ES-I3 (cell line): ENCODE measurements around the gene LRRC8A.
A peak's percentile ranks its signal among the peaks of the same experiment; 100 is the strongest.
"Not testable (repeated sequence)": the region's sequence is repeated elsewhere in the genome, so short reads cannot be mapped to it uniquely, and the experiment has no call there.

Source experiments
- H3K36me3 ChIP-seq: 2 replicates; pipeline ENCODE4 v1.6.1; 2013; ENCODE audit warnings: mild to moderate bottlenecking, low read length, control low read depth, moderate library complexity; ENCODE audit not compliant: insufficient read depth
- H3K4me1 ChIP-seq: 2 replicates; pipeline ENCODE4 v1.6.1; 2013; ENCODE audit warnings: mild to moderate bottlenecking, control low read depth, low read length; ENCODE audit not compliant: insufficient read depth
- H3K9ac ChIP-seq: 2 replicates; pipeline ENCODE4 v1.6.1; 2013; ENCODE audit warnings: low read depth, mild to moderate bottlenecking, low read length, moderate library complexity
- H3K9me3 ChIP-seq: 2 replicates; pipeline ENCODE4 v1.6.1; 2013; ENCODE audit warnings: mild to moderate bottlenecking, low read length, moderate library complexity; ENCODE audit not compliant: control insufficient read depth, insufficient read depth

The LRRC8A gene

DNA sequence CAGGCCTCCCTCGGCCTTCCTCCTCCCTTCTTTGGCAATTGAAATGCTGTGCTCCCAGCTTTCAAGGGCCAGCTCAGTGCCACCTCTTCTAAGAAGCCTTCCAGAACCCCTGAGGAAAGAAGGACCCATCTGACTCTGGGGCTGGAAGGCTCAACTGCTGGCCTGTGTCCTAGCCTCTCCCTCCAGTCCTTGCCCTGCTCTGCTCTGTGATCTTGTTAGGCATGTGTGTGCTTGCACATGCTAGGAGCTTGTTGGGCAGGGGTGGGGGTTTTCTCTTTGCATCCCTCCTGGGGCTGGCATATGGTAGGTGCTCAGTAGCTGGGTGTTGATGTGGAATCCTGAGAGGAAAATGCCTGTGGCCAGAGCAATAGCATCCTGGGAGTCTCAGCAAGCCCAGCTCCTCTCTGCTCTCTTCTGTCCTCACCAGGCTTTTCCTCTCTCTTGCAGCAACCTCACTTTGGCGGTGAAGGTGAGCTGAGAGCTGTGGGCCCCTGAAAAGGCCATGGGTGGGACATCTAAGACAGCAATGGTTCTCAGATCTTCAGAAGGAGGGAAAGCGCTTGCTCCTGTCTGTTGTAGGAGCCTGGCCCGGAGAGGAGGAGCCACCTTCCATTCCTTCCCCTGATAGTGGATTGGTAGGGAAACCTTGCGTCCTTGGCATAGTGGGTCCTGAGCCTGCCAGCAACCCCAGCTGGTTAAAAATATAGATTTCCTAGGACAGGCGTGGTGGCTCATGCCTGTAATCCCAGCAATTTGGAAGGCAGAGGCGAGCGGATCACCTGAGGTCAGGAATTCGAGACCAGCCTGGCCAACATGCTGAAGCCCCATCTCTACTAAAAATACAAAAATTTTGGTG is 55.6 kb downstream of the LRRC8A start:
- Histone ChIP-seq H3K36me3 (no peaks in the 10 kb centered on the region; the same call in 1 of the 2 replicates), H3K4me1 (no peaks in the 10 kb centered on the region; the same call in 1 of the 2 replicates), H3K9ac (no peak overlapping the region), H3K9me3 (no peaks in the 10 kb centered on the region)

DNA sequence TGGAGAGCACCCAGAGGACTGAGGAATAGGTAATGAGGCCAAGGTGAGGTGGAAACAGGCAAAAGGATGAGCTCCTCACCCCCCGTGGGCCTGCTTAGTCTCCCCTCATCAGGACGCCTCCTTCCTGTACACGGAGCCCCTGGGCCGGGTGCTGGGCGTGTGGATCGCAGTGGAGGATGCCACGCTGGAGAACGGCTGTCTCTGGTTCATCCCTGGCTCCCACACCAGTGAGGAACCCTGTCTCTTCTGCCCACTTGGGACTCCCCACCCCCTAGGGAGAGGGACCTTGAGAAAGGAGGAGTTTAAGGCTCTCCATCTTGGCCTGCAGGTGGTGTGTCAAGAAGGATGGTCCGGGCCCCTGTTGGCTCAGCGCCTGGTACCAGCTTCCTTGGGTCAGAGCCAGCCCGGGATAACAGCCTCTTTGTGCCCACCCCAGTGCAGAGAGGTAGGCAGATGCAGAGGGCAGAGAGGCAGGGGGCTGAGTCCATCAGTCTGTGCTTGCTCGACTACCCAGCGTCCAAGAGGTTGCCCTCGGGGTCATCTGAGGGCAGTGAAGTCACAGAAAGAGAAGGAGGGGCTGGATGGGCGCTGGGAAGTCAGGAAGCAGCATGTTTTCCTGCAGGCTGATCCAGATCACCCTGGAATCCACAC is 58.5 kb downstream of the LRRC8A start:
- Histone ChIP-seq H3K9ac (no peak overlapping the region), H3K9me3 (no peaks in the 10 kb centered on the region), H3K36me3 (no peaks in the 10 kb centered on the region; the same call in 1 of the 2 replicates), H3K4me1 (no peaks in the 10 kb centered on the region; the same call in 1 of the 2 replicates)

DNA sequence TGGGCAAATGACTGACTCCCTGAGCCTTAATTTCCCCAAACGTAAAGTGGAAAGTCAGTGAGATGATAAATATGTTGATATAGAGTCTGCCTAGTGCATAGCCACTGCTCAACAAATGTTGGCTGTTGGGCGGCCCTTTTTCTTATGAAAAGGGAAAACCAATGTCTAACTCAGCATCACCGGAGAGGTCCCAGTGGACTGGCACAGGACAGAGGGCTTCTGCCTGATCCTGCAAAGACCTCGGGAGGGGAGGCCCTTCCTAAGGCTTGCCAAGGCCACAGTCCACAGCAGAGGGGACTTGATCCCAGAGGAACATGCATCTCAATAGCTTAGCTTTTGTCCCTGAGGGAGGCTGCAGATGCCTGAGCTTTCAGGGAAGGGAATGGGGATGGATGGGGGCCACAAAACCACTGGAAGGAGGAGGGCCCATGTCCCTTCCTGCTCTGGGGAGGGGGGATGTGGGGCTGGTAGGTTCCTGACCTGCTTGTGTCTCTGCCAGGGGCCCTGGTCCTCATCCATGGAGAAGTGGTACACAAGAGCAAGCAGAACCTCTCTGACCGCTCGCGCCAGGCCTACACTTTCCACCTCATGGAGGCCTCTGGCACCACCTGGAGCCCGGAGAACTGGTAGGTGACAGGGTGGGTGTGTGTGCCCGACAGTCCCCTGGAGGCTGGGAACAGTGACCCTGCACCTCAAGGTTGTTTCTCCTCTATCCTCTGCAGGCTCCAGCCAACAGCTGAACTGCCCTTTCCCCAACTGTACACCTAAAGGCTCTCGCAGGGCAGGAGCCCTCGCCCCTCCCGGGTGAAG is 59.2 kb downstream of the LRRC8A start:
- H3K9ac ChIP-seq: no peak overlapping the region
- no peaks in the 10 kb centered on the region; the same call in 1 of the 2 replicates for H3K36me3 ChIP-seq
- H3K9me3 ChIP-seq: no peaks in the 10 kb centered on the region
- no peaks in the 10 kb centered on the region; the same call in 1 of the 2 replicates for H3K4me1 ChIP-seq

- no peaks in the 10 kb centered on the region; the same call in 1 of the 2 replicates for H3K36me3 ChIP-seq
- no peaks in the 10 kb centered on the region; the same call in 1 of the 2 replicates for H3K4me1 ChIP-seq
- no peaks in the 10 kb centered on the region for H3K9me3 ChIP-seq
- H3K9ac ChIP-seq: no peak overlapping the region
These were observed 62.1 kb downstream of the LRRC8A start for GRCh38 chr9:128943832-128944620.

DNA sequence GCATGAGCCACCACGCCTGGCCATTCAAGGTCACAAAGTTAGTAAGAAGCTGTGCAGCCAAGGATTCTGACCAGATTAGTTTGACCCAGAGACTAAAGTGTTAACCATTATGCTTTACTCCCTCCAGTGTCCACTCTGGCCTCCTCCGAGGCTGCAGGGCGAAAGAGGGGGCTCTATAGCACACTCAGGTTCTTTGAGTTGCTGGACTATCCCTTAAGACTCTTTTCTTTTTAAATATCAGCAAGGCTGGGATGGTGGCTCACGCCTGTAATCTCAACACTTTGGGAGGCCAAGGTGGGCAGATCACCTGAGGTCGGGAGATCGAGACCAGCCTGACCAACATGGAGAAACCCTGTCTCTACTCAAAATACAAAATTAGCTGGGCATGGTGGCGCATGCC is 63.0 kb downstream of the LRRC8A start:
- H3K36me3 ChIP-seq, H3K9ac ChIP-seq, H3K9me3 ChIP-seq, H3K4me1 ChIP-seq: not testable (repeated sequence)

DNA sequence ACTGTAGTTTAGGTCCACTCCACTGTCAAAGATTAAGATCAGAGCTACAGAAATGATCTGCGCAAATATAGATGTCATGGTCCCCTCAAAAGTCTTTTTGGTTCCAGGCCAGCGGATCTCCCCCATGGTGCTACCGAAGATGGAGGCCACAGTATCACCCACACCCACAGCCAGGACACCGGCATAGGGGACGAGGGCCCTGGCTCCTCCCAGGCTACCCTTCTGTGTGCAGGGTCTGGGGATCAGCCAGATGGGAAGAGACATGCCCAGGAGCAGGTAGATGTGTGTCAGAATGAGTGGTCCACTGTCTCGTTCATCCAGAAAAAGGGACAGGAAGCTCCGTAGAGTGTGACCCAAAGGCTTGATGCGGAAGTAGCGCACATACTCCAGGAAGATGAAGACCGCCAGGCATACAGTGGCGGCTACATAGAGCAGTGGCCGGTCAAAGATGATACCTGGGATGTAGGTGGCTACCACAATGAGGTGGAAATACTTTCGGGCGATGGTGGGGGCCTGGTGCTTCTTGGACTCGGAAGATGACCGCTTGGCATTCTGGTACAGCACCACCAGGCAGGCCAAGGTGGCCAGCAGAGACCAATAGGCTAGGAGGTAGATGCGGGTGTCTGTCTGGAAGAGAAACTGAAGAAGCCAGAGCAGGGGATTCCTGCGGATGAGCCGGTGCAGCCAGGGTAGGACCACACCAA is 64.0 kb downstream of the LRRC8A start:
- H3K9me3 ChIP-seq: no peaks in the 10 kb centered on the region
- H3K36me3 ChIP-seq: no peaks in the 10 kb centered on the region; the same call in 1 of the 2 replicates
- no peak overlapping the region for H3K9ac ChIP-seq
- H3K4me1 ChIP-seq: no peaks in the 10 kb centered on the region; the same call in 1 of the 2 replicates

DNA sequence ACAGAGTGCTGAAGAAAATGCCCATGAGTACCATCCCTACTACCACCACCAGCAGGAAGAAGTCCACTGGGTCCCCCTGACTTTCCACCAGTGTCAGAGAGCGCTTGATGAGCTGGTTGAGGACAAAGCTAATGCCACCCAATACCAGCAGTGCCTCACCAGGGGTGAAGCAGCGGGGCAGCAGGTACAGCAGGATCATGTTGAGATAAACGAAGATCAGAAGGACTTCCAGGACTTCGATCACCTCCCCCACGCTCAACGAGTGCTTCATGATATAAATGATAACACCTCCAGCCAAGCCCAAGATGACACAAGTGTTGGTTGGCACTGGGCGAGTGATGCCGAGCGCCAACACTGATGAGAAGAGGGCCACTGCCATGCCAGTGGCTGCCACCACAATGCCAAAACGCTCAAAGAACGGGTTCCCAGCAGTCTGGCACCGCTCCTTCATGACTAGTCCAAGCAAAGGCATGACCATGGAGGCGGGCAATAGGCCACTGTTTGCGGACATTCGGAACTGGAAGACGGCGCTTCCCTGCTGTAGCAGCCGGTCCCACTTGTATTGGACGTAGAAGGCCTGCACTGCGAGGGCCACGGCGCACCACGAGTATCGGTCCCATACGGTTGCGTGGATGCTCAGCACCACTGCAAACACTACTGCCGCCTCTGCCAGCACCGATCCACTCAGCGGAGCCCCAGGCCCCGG is 64.8 kb downstream of the LRRC8A start:
- Histone ChIP-seq H3K9me3 (no peaks in the 10 kb centered on the region), H3K36me3 (no peaks in the 10 kb centered on the region), H3K9ac (peak overlapping the region; percentile 97), H3K4me1 (no peaks in the 10 kb centered on the region; the same call in 1 of the 2 replicates)

DNA sequence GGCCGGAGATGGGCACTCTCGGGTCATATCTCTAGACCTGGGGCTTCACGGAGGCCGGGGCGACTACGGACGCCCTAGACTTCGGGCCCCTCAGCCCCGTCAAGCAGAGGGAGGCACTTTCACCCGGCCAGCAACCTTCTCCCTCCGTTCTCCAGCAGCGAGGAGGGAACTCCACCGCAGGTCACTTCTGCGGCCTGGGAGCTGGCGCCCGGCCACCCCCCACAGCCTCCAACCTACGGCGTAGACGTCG is 65.3 kb downstream of the LRRC8A start:
- Histone ChIP-seq H3K36me3 (no peaks in the 10 kb centered on the region), H3K4me1 (no peaks in the 10 kb centered on the region; the same call in 1 of the 2 replicates), H3K9me3 (no peaks in the 10 kb centered on the region), H3K9ac (peak overlapping the region; percentile 97)

DNA sequence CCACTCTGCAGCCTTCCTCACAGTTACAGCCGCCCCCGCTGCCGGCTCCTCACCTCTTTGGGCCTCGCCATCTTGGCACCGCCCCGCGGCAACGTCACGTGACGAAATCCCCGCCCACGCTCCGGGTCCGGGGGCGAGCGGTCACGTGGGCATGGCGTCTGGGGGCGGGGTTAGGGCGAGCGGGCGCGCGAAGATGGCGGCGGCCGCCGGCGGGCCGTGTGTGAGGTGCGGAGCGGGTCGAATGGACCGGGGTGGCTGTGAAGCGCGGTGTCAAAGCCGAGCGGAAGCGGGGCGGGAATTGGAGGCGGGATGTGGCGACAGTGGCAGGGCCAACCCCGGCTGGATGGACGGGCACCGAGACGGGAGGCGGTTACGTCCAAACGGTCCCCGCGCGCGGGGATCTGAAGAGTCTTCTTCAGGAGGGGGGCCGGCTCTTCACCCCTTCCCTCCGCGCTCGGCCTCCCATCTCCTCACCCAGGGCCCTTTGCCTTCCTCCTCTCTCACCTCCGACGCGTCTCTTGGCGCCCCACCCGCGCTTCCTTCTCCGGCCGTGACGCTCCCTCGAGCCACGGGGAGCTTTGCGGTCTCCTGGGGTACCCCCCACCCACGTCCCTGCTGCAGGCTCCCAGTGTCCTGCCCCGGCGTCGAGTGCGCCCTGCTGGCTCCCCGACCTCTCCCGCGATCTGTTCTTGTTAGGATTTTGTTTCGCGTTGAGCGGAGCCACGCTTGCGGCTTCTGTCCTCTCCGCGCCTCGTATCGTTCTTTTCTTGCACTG is 65.8 kb downstream of the LRRC8A start, which contains the start of the genes DOLK and NUP188:
Gene DOLK (minus strand): TSS at position 77 of the 775 bp plus-strand sequence. CDS start 300 bp downstream, outside the sequence.
Gene NUP188 (plus strand): TSS at position 173 of the 775 bp plus-strand sequence. CDS start 21 bp downstream, at position 194.
- Histone ChIP-seq H3K36me3 (no peaks in the 10 kb centered on the region), H3K9ac (peak within 1 kb of the TSS; percentile 97), H3K9me3 (no peaks in the 10 kb centered on the region), H3K4me1 (no peaks in the 10 kb centered on the region; the same call in 1 of the 2 replicates)

GRCh38 chr9:128961403-128961802 is 79.5 kb downstream of the LRRC8A start:
- H3K36me3 ChIP-seq: peaks cover 10% of the 10 kb centered on the region
- H3K9me3 ChIP-seq, H3K9ac ChIP-seq, H3K4me1 ChIP-seq: not testable (repeated sequence)
